ENCODE results near the gene MSH6. TPM values are rescaled to one million over a fixed set of nuclear protein-coding genes. Genes with fewer than 3 reads are reported as not detected.

Gene MSH6
- total RNA-seq, 1 donor from 2014 or later = 31.3 TPM

DNA sequence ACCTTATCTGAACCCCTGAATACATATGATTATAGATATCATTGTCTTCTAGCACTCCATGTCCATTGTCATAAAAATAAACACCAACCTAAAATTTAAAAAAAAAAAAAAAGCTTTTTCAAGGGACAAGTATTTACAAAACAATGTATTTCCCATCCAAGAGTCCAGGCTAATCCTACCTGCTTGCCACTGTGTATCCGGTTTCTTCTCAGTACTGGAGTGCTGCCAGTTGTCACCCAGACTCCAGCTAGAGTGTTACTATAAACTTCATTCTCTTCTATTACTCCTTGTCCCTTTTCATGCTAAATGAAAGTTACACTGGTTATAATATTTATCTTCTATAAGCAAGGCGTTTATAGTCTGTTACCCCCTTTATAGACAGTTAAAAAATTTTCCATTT lies 35.8 kb downstream of the MSH6 start:
- TF ChIP-seq, protein P1, sequence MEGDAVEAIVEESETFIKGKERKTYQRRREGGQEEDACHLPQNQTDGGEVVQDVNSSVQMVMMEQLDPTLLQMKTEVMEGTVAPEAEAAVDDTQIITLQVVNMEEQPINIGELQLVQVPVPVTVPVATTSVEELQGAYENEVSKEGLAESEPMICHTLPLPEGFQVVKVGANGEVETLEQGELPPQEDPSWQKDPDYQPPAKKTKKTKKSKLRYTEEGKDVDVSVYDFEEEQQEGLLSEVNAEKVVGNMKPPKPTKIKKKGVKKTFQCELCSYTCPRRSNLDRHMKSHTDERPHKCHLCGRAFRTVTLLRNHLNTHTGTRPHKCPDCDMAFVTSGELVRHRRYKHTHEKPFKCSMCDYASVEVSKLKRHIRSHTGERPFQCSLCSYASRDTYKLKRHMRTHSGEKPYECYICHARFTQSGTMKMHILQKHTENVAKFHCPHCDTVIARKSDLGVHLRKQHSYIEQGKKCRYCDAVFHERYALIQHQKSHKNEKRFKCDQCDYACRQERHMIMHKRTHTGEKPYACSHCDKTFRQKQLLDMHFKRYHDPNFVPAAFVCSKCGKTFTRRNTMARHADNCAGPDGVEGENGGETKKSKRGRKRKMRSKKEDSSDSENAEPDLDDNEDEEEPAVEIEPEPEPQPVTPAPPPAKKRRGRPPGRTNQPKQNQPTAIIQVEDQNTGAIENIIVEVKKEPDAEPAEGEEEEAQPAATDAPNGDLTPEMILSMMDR (IDR thresholded peaks at IDR 0.05) = no peak
- Histone ChIP-seq H3K4me1 (no peaks in the 10 kb centered on the region), H3K27ac (no peak overlapping the region), H3K4me3 (no peak overlapping the region), H3K9me3 (no peaks in the 10 kb centered on the region), H3K36me3 (peaks cover 88% of the 10 kb centered on the region), H3K27me3 (ENCODE audit: low read depth) (no peaks in the 10 kb centered on the region)
- DNase-seq (no peak), ATAC-seq (no peak)
- intact Hi-C loops (cut with DNase I) = no loop called here

DNA sequence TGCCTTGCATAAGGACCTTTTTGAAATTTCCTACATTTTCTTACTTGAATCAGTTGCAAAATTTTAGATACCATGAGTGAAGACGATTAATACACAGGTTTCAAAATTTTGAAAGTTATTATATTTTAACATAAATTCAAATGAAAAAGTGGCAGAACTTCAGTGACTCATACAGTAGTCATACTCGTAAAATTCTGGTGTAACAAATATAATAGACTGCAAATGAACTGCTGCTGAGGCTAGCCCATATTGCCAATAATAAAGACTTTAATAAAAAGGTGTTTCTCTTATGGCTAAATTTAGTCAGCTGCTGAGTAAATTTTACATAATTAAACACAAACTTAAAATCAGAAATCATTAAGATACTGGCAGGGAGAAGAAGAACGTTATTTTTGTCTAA lies 36.9 kb downstream of the MSH6 start:
- no peaks in the 10 kb centered on the region for H3K4me1 ChIP-seq
- no peak overlapping the region for H3K27ac ChIP-seq
- no peaks in the 10 kb centered on the region for H3K27me3 ChIP-seq (ENCODE audit: low read depth)
- no peak overlapping the region for H3K4me3 ChIP-seq
- intact Hi-C loops (cut with DNase I) = no loop called here
- H3K36me3 ChIP-seq = peaks cover 89% of the 10 kb centered on the region
- TF ChIP-seq, protein P1 (IDR thresholded peaks at IDR 0.05) = no peak
- ATAC-seq (no peak), DNase-seq (no peak)
- no peaks in the 10 kb centered on the region for H3K9me3 ChIP-seq

DNA sequence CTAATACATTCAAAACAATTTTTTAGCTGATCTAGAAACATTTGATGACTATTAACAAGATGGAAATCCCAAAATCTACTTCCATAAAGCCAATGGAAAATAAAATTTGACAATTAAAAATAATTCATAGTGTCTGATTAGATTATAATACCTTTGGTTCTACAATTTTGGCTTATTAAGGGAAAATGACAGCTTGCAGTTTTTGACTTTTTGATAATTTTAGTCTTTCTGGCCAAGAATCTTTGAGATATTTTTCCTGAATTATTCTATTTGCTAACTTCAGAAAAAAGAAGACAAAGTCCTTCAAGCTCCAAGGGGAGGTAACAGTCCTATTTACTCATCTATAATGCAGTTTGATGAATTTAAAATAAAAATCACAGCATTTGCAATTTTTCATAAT lies 39.6 kb downstream of the MSH6 start:
- TF ChIP-seq, protein P1 (IDR thresholded peaks at IDR 0.05) = no peak
- no peak for DNase-seq
- Histone ChIP-seq H3K4me3 (no peak overlapping the region), H3K9me3 (no peaks in the 10 kb centered on the region), H3K4me1 (no peaks in the 10 kb centered on the region), H3K27ac (no peak overlapping the region), H3K36me3 (peaks cover 82% of the 10 kb centered on the region), H3K27me3 (ENCODE audit: low read depth) (no peaks in the 10 kb centered on the region)
- intact Hi-C loops (cut with DNase I) = no loop called here
- no peak for ATAC-seq

DNA sequence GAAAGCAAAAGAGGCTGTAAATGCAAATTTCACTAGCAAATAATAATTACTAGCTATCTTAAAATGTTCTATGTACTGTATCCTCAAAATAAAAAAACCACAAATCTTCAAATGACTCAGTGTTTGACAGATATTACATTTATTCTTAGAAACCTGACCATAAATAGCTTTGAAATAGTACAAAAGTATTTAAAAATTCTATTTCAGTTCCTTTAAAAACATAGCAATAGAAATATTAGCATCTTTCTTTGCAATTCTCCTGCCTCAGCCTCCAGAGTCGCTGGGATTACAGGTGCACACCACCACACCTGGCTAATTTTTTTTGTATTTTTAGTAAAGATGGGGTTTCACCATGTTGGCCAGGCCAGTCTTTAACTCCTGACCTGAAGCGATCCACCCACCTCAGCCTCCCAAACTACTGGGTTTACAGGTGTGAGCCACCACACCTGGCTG lies 50.6 kb downstream of the MSH6 start:
- Histone ChIP-seq H3K9me3 (no peaks in the 10 kb centered on the region), H3K4me1 (no peaks in the 10 kb centered on the region), H3K4me3 (no peak overlapping the region), H3K27me3 (ENCODE audit: low read depth) (no peaks in the 10 kb centered on the region), H3K27ac (no peak overlapping the region), H3K36me3 (peaks cover 100% of the 10 kb centered on the region)
- TF ChIP-seq, protein P1 (IDR thresholded peaks at IDR 0.05) = no peak
- ATAC-seq (no peak), DNase-seq (no peak)
- intact Hi-C loops (cut with DNase I) = no loop called here

DNA sequence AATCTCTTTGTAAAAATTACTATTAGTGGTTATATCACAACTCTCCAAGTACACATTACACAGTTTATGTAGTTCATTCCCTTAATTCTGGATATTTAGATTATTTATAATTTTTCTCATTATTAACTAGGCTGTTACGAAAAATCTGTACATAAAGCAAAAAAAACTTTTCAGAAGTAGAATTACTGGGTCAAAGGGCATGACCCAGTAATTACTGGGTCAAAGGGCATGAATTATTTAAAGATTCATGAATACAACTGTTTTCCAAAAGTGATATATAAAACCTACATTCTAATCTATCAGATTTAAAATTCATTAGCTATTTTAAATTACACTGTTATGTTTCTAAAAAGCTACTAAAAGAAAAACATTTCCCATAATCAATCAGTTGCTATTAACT lies 55.3 kb downstream of the MSH6 start:
- no peaks in the 10 kb centered on the region for H3K27me3 ChIP-seq (ENCODE audit: low read depth)
- H3K9me3 ChIP-seq = no peaks in the 10 kb centered on the region
- H3K4me1 ChIP-seq = peaks cover 5% of the 10 kb centered on the region
- intact Hi-C loops (cut with DNase I) = no loop called here
- H3K27ac ChIP-seq = no peak overlapping the region
- DNase-seq (no peak), ATAC-seq (no peak)
- peaks cover 64% of the 10 kb centered on the region for H3K36me3 ChIP-seq
- H3K4me3 ChIP-seq = no peak overlapping the region
- TF ChIP-seq, protein P1 (IDR thresholded peaks at IDR 0.05) = no peak

DNA sequence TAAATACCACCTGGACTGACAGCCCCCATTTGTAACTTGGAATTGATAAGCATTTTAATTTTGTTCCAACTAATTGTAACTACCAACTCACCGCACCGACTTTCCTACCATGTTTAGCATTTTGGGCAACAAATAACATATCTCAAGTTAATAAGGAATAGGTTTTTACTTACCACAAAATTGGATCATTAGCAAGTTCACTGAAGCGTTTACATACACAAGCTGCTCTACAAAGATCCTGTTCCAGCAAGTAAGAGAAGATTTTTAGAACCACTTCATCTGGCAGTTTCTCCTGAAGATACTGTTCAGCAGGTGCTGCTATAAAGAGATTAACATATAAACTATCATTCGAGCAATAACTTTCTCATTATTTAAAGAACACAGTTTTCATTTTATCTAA lies 55.7 kb downstream of the MSH6 start:
- no peak overlapping the region for H3K27ac ChIP-seq
- ATAC-seq (no peak), DNase-seq (no peak)
- intact Hi-C loops (cut with DNase I) = no loop called here
- H3K27me3 ChIP-seq (ENCODE audit: low read depth) = no peaks in the 10 kb centered on the region
- peaks cover 60% of the 10 kb centered on the region for H3K36me3 ChIP-seq
- TF ChIP-seq, protein P1 (IDR thresholded peaks at IDR 0.05) = no peak
- peaks cover 7% of the 10 kb centered on the region for H3K4me1 ChIP-seq
- no peaks in the 10 kb centered on the region for H3K9me3 ChIP-seq
- no peak overlapping the region for H3K4me3 ChIP-seq

All from lower lobe of right lung (tissue), 2 donors.